HG03442 (cell line): Measurements from ENCODE around the gene CNOT1.
A peak's percentile ranks its signal among the peaks of the same experiment; 100 is the strongest.
"Not testable (repeated sequence)": the region's sequence is repeated elsewhere in the genome, so short reads cannot be mapped to it uniquely, and the experiment has no call there.

Experiments
- ATAC-seq: cut with Tn5 transposase; IDR thresholded peaks from one replicate; pipeline ENCODE4 v1.9.1; 2021; ENCODE audit warnings: mild to moderate bottlenecking, moderate library complexity; ENCODE audit not compliant: unreplicated experiment

CNOT1 gene

GRCh38 chr16:58629733-58630640 is at the start of gene CNOT1:
Gene CNOT1, minus strand, starts transcription at chr16:58629826. Its CDS starts 30,489 bp downstream, at chr16:58599337.
- peak; percentile 86 for ATAC-seq

- no peak for ATAC-seq
These were observed 49.1 kb upstream of the CNOT1 start for GRCh38 chr16:58678716-58679115.

- ATAC-seq, result no peak
These were observed 48.6 kb upstream of the CNOT1 start for GRCh38 chr16:58678269-58678668.

- ATAC-seq, result no peak
These were observed 41.4 kb upstream of the CNOT1 start for GRCh38 chr16:58670946-58671583.

DNA sequence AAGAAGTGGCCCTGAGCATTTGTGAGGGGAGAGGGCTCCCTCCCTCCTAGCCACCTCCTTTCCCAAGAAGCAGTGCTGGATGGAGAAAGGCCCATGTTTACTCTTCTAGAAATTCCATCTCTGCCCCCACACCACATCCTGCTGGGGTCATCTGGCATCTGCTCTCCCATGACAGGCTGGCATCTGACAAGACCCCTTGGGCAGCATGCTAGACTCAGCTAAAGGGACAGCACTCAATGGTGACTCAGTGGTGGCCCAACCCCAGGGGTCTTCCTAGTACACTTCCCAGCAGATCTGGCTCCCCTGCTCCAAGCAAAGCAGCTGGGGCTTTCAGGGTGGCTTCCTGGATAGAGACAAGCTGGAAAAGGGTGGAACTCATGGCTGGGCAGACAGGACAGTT is 40.6 kb upstream of the CNOT1 start:
- no peak for ATAC-seq

DNA sequence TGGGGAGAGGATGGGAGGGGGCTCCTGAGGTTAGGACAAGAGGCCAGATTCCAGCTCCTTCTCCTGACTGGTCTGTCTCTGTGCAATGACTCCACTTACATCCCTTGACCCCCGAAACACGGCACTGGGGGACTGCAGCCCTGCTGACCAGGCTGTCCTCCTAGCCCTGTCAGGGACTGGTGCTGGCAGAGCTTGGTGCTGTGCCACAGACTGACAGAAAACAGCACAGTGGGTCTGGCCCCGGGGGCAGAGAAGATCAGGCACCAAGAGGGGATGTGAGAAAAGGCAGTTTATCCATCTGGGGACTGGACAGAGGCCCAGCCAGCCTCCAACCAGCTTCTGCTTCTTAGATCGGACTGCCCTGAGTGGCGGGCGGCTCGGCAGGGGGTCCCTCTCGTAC is 35.6 kb upstream of the CNOT1 start:
- ATAC-seq, result no peak

DNA sequence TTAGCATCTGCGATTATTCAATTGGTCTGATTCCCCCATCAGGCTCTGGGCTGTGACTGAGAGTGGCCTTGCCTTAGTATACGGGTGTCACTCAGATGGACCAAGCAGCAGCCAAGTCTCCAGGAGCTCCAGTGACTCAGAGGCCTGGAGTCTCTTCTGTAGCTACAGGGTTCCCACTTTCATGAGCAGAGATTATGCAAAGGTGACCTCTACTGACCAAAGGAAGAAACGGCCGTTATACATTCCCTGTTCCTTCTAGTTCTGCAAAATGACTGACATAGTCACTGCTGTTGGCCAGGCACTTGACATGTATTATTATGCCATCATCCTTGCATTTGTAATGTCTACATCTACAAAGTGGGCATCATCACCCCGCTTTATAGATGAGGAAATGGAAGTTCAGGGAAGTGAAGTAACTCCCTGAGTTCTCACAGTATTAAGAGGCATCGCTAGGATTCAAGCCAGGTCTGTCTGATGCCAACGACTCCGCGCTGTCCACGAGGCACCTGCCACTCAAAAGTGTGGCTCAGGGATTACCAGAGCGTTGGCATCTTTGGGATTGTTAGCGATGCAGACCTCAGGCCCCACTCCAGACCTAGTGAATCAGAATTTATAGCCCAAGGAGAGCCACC is 31.7 kb upstream of the CNOT1 start:
- ATAC-seq, result peak; percentile 93

DNA sequence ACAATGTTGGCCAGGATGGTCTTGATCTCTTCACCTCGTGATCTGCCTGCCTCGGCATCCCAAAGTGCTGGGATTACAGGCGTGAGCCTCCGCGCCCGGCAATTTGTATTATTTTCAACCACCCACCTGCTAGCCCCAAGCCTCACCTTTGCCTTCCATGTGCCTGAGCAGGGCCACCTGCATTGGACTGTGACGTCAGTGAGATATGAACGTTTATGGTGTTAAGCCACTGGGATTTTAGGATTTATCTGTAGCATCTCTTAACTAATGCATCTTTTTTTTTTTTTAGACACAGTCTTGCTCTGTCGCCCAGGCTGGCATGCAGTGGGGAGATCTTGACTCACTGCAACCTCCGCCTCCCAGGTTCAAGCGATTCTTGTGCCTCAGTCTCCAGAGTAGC is 30.3 kb upstream of the CNOT1 start:
- ATAC-seq, result not testable (repeated sequence)

DNA sequence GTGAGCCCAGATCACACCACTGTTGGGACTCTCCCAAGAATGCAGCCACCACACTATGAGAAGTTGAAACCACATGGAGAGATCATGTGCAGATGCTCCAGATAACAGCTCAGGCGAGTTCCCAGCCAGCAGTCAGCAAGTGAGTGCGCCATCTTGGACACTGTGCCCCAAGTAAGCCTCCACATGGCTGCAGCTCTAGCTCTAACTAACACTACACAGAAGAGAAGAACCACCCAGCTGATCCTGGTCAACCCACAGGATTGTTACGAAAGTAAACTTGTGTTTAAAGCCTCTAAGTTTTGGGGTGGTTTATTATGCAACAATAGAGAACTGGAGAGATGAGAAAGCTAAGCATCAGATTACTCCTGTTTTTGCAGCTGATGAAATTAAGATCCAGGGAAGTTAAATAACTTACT is 29.2 kb upstream of the CNOT1 start:
- ATAC-seq, result no peak

DNA sequence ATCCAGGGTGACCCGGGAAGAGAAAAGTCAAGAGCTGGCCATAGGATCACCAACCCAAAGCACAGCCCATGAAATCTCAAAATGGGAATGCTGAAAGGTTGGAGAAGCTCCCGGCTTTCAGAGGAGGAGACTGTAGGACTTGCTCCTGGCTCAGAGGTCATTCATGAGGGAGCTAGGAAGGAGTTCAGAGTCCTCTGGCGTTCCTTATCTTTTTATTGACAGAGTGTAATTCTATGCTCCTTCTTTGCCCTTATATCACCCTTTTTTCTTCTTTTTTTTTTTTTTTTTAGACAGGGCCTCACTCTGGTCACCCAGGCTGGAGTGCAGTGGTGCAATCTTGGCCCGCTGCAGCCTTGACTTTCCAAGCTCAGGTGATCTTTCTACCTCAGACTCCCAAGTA is 27.3 kb upstream of the CNOT1 start:
- ATAC-seq, result no peak

DNA sequence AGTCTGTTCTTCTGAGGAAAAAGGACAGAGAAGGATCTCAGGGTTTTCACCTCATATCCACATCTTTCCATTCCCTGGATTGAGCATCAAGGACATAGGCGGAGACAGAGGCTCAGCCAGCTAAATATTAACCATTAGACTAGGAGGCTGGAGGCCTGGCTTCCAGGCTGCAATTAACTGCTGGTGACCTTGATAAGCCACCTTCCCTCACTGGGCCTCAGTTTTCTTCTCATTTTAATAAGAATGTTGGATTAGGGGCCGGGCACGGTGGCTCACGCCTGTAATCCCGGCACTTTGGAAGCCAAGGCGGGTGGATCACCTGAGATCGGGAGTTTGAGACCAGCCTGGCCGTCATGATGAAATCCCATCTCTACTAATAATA is 25.6 kb upstream of the CNOT1 start:
- no peak for ATAC-seq

- no peak for ATAC-seq
These were observed 25.1 kb upstream of the CNOT1 start for GRCh38 chr16:58654560-58655214.

DNA sequence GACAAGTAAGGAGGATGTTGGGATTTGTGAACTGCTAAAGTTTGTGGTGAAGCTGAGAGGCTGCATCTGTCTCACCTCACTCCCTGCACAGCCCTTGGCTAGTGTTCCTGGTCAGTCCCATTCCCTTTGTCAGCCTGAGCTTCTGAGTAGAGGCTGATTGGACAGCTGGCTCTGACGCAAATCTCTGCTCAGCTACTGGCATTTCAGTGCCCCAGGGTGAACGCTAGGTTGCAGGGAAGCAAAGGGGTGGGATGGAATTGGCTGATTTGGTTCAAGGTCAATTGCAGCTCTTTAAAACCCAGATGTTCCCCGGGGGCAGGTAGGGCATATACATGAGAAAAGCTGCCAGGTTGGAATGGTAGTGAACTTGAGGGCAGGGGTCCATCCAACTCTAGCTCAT is 23.1 kb upstream of the CNOT1 start:
- no peak for ATAC-seq

GRCh38 chr16:58651965-58652348 is 22.3 kb upstream of the CNOT1 start:
- no peak for ATAC-seq

DNA sequence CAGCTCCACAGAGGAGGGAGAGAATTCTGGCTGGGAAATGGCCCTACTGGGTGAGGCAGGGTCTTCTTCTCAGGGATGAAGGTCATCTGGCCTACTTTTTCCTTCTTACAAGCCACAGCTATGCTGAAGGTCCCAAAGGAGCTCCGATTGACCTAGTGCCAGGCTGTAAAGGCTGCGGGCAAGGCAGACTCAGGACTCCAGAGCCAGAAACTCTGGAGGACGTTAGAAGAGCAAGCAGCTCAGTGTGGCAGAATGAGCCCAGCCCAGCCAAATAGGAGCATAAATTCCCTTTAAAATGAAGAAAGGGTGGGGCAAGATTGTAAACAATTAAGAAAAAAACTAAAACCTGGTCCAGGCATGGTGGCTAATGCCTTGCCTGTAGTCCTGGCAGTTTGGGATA is 20.1 kb upstream of the CNOT1 start:
- ATAC-seq, result no peak

DNA sequence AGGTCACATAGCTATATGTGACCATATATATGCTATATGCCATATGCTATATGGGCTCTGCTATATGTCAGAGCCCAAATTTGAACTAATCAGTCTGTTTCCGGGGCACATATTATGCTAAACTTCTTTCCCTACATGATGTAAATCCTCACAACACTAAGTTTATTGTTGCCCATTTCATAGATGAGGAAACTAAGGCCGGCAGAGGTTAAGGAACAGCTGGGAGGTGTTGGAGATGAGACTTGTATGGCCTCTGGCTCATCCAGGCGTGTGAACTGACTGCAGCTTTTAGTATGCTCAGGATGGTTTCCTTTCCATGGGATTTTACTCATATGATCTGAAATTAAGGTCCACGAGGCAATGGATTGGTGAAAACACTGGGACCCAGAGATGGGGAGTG is 17.5 kb upstream of the CNOT1 start:
- no peak for ATAC-seq

GRCh38 chr16:58644765-58645487 is 15.3 kb upstream of the CNOT1 start:
- ATAC-seq, result no peak

DNA sequence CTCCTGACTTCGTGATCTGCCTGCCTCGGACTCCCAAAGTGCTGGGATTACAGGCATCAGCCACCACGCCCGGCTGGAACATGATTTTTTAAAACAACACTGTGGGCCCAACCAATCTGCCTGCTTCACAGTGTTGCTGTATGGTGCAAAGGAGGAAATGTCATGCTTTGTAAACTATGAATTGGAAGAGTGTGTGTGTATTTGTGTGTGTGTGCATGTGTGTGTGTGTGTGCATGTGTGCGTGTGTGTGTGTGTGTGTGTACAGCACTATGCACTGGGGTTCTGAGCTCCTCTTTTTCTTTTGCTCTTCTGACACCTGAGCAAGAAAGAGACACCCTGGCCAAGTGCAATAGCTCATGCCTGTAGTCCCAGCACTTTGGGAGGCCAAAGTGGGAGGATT is 14.5 kb upstream of the CNOT1 start:
- ATAC-seq, result no peak

- no peak for ATAC-seq
These were observed 11.3 kb upstream of the CNOT1 start for GRCh38 chr16:58640949-58641348.

DNA sequence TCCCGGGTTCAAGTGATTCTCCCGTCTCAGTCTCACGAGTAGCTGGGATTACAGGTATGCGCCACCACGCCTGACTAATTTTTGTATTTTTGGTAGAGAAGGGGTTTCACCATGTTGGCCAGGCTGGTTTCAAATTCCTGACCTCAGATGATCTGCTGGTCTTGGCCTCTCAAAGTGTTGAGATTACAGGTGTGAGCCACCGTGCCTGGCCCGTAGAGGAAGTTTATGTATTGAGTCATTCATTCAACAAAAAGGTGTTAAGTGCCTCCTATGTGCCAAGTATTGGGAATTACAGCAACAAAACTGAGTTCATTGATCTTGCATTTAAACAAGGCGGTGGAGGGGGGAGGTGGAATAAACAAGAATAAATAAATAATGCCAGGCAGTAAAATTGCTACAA is 10.2 kb upstream of the CNOT1 start:
- ATAC-seq, result no peak

- ATAC-seq, result no peak
These were observed 9.6 kb upstream of the CNOT1 start for GRCh38 chr16:58639230-58639629.
